ENCODE measurements around the gene BDNF.
"Not testable (repeated sequence)": the region's sequence is repeated elsewhere in the genome, so short reads cannot be mapped to it uniquely, and the experiment has no call there.

Gene BDNF

DNA sequence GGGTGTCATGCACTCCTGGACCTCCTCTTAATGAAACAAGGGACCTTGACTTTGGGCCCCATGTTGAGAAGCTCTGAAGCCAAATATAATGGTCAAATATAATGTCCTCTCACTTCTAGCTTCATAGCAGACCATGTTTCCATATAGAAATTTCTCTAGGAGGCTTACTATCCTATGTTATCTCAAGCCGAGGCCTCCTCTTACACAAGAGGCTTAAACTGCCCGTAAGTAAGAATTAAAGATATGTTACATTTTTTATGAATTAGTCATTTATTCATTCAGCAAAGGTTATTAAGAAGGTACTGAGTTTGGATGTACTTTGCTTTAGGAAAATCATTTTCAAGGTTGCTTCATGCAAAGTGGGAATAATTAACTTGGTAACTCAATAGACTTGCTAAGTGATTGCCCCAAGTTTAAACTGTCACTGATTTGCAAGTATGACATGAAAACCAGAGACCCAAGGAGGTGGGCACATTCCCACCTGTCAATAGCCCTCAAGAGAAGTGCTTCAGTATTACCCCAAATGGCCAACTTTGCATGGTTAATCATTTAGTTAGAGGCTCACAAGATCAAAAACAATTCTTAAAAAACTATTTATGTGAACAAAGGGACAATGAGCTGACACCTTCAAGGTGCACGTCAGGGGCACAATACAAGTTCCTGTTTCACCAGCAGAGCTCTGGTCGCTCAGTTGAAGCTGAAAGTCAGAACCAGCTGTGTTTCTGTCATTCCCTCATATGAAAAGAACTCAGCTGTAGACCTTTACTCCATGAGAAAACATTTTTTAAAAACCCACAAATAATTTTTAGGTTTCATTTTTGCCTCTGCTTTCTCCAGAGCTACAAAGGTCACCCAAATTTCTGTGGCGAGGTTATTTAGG is 20.9 kb downstream of the BDNF start:
- no peak for DNase-seq (ENCODE audit: low spot score)
- TF ChIP-seq, protein P1, sequence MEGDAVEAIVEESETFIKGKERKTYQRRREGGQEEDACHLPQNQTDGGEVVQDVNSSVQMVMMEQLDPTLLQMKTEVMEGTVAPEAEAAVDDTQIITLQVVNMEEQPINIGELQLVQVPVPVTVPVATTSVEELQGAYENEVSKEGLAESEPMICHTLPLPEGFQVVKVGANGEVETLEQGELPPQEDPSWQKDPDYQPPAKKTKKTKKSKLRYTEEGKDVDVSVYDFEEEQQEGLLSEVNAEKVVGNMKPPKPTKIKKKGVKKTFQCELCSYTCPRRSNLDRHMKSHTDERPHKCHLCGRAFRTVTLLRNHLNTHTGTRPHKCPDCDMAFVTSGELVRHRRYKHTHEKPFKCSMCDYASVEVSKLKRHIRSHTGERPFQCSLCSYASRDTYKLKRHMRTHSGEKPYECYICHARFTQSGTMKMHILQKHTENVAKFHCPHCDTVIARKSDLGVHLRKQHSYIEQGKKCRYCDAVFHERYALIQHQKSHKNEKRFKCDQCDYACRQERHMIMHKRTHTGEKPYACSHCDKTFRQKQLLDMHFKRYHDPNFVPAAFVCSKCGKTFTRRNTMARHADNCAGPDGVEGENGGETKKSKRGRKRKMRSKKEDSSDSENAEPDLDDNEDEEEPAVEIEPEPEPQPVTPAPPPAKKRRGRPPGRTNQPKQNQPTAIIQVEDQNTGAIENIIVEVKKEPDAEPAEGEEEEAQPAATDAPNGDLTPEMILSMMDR (IDR thresholded peaks at IDR 0.05; ENCODE audit: extremely low read depth, insufficient read depth, missing control alignments): no peak
- in situ Hi-C loops (cut with MboI; ENCODE audit: low pct_unique_long_range_greater_than_20kb, low sequenced_read_pairs, unreplicated experiment): loop anchor here (25.0 kb wide), 1 partner anchor 1008 kb away; no protein-coding TSS in a partner anchor

DNA sequence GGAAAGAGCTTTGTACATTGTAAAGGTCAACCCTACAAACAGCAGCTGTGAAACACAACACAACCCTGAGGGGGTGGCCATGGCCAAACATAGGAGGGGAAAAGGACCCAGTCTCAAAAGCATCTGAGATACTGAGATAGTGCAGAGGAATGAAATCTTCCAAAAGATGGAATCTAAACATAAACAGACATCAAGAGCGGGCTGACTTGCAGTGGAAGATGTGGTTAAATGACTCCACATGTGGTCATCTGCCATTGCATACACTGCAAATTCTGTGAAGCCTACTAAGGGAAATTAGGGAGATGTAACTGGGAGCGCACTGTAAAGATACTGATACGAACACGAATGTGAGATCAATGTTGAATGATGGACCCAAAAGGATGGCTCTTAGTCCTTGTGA is 22.0 kb downstream of the BDNF start:
- in situ Hi-C loops (cut with MboI; ENCODE audit: low pct_unique_long_range_greater_than_20kb, low sequenced_read_pairs, unreplicated experiment): loop anchor here (25.0 kb wide), 1 partner anchor 1009 kb away; no protein-coding TSS in a partner anchor
- DNase-seq (ENCODE audit: low spot score): no peak
- TF ChIP-seq, protein P1 (IDR thresholded peaks at IDR 0.05; ENCODE audit: extremely low read depth, insufficient read depth, missing control alignments): no peak

DNA sequence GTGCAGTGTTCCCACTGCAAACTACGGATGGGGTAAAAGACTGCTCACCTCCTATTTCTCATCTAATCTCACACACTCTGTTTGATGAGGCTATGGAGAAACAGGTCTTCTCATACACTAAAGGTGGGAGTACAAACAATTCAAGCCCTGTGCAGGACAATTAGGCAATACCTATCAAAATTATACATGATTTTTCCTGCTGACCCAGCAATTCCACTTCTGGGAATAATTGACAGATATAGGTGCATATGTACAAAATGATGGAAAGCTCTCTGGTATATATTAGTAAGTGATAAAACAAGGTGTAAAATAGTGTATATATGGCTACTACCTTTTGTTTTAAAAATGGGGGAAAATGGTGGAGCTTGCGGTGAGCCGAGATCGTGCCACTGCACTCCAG is 23.1 kb downstream of the BDNF start:
- TF ChIP-seq, protein P1 (IDR thresholded peaks at IDR 0.05; ENCODE audit: extremely low read depth, insufficient read depth, missing control alignments): no peak
- in situ Hi-C loops (cut with MboI; ENCODE audit: low pct_unique_long_range_greater_than_20kb, low sequenced_read_pairs, unreplicated experiment): loop anchor here (25.0 kb wide), 1 partner anchor 1010 kb away; no protein-coding TSS in a partner anchor
- DNase-seq (ENCODE audit: low spot score): no peak

DNA sequence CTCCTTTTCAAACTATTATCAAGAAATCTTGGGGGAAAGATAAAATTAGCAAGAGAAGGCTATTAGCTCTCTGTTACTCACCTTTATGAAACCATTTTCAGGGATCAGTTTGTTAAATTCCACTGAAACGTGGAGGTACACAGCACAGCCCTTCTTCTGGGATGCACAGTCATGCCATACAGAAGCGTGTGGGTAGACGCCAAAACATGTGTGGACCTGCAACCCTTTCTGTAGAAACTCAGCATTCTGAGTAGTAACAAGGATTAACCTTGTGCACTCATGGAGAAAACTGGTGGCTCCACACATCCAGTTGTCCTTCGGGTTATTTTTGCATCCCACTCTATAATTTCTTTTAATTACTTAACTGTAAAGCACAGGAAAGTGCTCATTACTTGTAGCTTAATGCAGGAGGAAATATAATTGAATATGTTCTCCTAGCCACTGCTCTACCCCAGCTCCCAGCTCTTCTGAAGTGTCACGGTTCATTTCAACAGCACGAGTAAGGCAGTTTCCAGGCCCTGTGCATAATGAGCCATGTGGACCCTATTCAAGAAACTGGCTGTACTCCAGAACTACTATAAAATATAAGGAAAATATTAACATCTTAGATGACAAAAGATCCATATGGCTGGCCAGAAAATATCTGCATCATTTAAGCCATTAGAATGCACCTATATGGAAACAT is 26.1 kb downstream of the BDNF start:
- in situ Hi-C loops (cut with MboI; ENCODE audit: low pct_unique_long_range_greater_than_20kb, low sequenced_read_pairs, unreplicated experiment): no loop called here
- no peak for DNase-seq (ENCODE audit: low spot score)
- TF ChIP-seq, protein P1 (IDR thresholded peaks at IDR 0.05; ENCODE audit: extremely low read depth, insufficient read depth, missing control alignments): no peak

DNA sequence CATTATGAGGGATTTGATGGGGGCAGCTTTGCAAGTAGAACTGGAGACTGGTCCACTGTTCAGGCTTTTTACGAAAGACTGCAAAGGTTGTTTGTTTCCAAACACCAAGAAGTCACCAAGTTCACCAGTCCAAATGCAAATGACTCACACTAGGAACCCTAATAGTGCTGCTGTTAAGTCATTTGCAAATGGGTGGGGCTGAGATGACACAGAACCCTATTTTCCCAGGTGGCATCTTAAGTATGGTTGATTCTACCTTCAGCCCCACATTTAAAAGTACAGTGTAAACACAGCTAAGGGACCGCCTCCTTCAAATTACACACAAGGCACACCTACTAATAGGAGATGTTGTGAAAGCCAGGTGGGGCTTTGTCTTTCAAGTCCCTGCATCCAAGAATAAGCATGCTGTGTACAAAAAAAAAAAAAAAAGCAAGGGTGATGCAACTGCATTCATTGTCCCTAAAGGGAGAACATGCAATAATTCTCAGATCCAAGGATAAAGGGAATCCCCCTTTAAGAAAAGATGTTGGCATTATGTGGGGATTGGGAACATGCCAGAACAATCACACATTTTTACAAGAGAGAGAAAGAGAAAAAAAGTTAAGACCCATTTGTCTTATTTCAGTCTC is 27.3 kb downstream of the BDNF start:
- in situ Hi-C loops (cut with MboI; ENCODE audit: low pct_unique_long_range_greater_than_20kb, low sequenced_read_pairs, unreplicated experiment): no loop called here
- DNase-seq (ENCODE audit: low spot score): no peak

DNA sequence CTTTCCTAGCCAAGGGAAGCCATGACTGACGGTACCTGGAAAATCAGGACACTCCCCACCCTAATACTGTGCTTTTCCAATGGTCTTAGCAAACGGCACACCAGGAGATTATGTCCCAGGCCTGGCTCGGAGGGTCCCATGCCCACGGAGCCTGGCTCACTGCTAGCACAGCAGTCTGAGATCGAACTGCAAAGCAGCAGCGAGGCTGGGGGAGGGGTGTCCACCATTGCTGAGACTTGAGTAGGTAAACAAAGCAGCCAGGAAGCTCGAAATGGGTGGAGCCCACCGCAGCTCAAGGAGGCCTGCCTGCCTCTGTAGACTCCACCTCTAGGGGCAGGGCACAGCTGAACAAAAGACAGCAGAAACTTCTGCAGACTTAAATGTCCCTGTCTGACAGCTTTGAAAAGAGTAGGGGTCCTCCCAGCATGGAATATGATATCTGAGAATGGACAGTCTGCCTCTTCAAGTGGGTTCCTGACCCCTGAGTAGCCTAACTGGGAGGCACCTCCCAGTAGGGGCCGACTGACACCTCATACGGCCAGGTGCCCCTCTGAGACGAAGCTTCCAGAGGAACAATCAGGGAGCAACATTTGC is 34.6 kb downstream of the BDNF start:
- DNase-seq (ENCODE audit: low spot score); in situ Hi-C loops (cut with MboI; ENCODE audit: low pct_unique_long_range_greater_than_20kb, low sequenced_read_pairs, unreplicated experiment): not testable (repeated sequence)

More for the DNA sequence above, 27.3 kb downstream of the BDNF start:
- TF ChIP-seq, protein P1 (IDR thresholded peaks at IDR 0.05; ENCODE audit: extremely low read depth, insufficient read depth, missing control alignments): no peak

All from GM13977 (cell line).